K562 (cell line): ENCODE results near the gene PPP1R14C. TPM values are rescaled to one million over a fixed set of nuclear protein-coding genes. Genes with fewer than 3 reads are reported as not detected.

Source experiments
- BCL6 ChIP-seq: fragments of 250-450 bp; sonication (Bioruptor Pico); IDR thresholded peaks from 2 replicates; pipeline ENCODE4 v1.4.0; 2020
- CBX5 ChIP-seq: IDR thresholded peaks from 2 replicates; pipeline ENCODE4 v1.6.1; 2014; ENCODE audit warnings: low read depth, borderline replicate concordance
- COPS2 ChIP-seq: fragments of 450-650 bp; conservative IDR thresholded peaks from 2 replicates; pipeline ENCODE4 v1.6.1; 2016; ENCODE audit warnings: mild to moderate bottlenecking, moderate library complexity
- GATAD2B ChIP-seq: fragments of 450-650 bp; IDR thresholded peaks from 2 replicates; pipeline ENCODE4 v1.6.1; 2017; ENCODE audit warnings: mild to moderate bottlenecking, borderline replicate concordance
- JUN ChIP-seq, 2 experiments: sonication (generic) in 1 of 2; formaldehyde crosslinking in 1 of 2; IDR thresholded peaks; 2 replicates each; pipeline versions ENCODE4 v1.6.1 to v1.8.0; 2012 to 2022; ENCODE audit warnings: borderline replicate concordance in 2 of 2, mild to moderate bottlenecking in 2 of 2, improper control_type of control experiment in 1 of 2, low read depth in 1 of 2, low read length in 1 of 2, missing genetic modification reagents in 1 of 2
- L3MBTL2 ChIP-seq: fragments of 450-650 bp; IDR thresholded peaks from 2 replicates; pipeline ENCODE4 v1.6.1; 2016; ENCODE audit warnings: mild to moderate bottlenecking, moderate library complexity
- MAX ChIP-seq: sonication (generic); formaldehyde crosslinking; IDR thresholded peaks from 2 replicates; pipeline ENCODE4 v1.9.0; 2022; ENCODE audit warnings: mild to moderate bottlenecking, missing genetic modification reagents
- MCM2 ChIP-seq: fragments of 450-650 bp; IDR thresholded peaks from 2 replicates; pipeline ENCODE4 v1.6.1; 2017; ENCODE audit warnings: low read depth, mild to moderate bottlenecking
- MTA3 ChIP-seq: fragments of 450-650 bp; formaldehyde crosslinking; IDR thresholded peaks from 2 replicates; pipeline ENCODE4 v1.6.1; 2017; ENCODE audit warnings: mild to moderate bottlenecking, borderline replicate concordance
- POLR2B ChIP-seq: fragments of 450-650 bp; IDR thresholded peaks from 2 replicates; pipeline ENCODE4 v1.6.1; 2018; ENCODE audit warnings: low read depth; ENCODE audit not compliant: partially characterized antibody
- SMARCB1 ChIP-seq: IDR thresholded peaks from 2 replicates; pipeline ENCODE4 v1.6.1; 2011; ENCODE audit warnings: improper control_type of control experiment, low read depth; ENCODE audit not compliant: insufficient read length
- SRSF9 ChIP-seq: fragments of 200-400 bp; formaldehyde crosslinking; IDR thresholded peaks from 2 replicates; pipeline ENCODE4 v1.6.1; 2017; ENCODE audit warnings: low read depth, low read length, borderline replicate concordance
- STAT5B ChIP-seq: fragments of 250-450 bp; sonication (Bioruptor Pico); IDR thresholded peaks from 2 replicates; pipeline ENCODE4 v1.8.0; 2021; ENCODE audit warnings: mild to moderate bottlenecking, inconsistent platforms
- TCF15 ChIP-seq: fragments of 250-450 bp; sonication (Bioruptor Pico); IDR thresholded peaks from 2 replicates; pipeline ENCODE4 v1.8.0; 2022; ENCODE audit warnings: moderate library complexity, mild to moderate bottlenecking, inconsistent platforms
- ZNF23 ChIP-seq: fragments of 250-450 bp; sonication (Bioruptor Pico); IDR thresholded peaks from 2 replicates; pipeline ENCODE4 v1.4.0; 2020; ENCODE audit warnings: mild to moderate bottlenecking
- ZNF41 ChIP-seq: fragments of 250-450 bp; sonication (Bioruptor Pico); conservative IDR thresholded peaks from 2 replicates; pipeline ENCODE4 v1.4.0; 2020; ENCODE audit warnings: mild to moderate bottlenecking
- polyA plus RNA-seq, 8 experiments: library from polyadenylated mRNA; depleted of rRNA in 4 of 8; stranded (reverse) in 5 of 8; unstranded in 3 of 8; fragments of >200 nt; fragmentation: Nextera tagmentation in 2 of 8; fragmentation: Illumina TruSeq in 1 of 8; extraction: Ambion mirVana in 2 of 8; extraction: Trizol in 1 of 8; gene quantifications; 2 replicates each; pipeline versions ENCODE4 v1.2.1 to v1.2.3, GENCODE V29; 2011 to 2014; ENCODE audit warnings: inconsistent platforms in 1 of 8, missing spikeins in 1 of 8
- total RNA-seq, 7 experiments: library from RNA; depleted of rRNA in 6 of 7; stranded (reverse); fragments of >200 nt in 6 of 7; fragmentation: Illumina TruSeq in 2 of 7; extraction: Trizol in 2 of 7; gene quantifications; 2 replicates each; pipeline versions ENCODE4 v1.2.1 to v1.2.3, GENCODE V29; 2011 to 2021; ENCODE audit warnings: low replicate concordance in 1 of 7
- TF ChIP-seq, protein P1 (sequence below): fragments of 250-450 bp; sonication (Bioruptor Pico); IDR thresholded peaks from 2 replicates; pipeline ENCODE4 v1.8.0; 2021; ENCODE audit warnings: mild to moderate bottlenecking, moderate library complexity
- TF ChIP-seq, protein P2 (sequence below): fragments of 450-650 bp; formaldehyde crosslinking; IDR thresholded peaks from 2 replicates; pipeline ENCODE4 v1.4.0; 2022; ENCODE audit warnings: mild to moderate bottlenecking, moderate library complexity
- TF ChIP-seq, protein P3 (sequence below): fragments of 250-450 bp; sonication (Bioruptor Pico); IDR thresholded peaks from 2 replicates; pipeline ENCODE4 v1.8.0; 2022; ENCODE audit warnings: inconsistent platforms, mild to moderate bottlenecking, moderate library complexity, borderline replicate concordance

PPP1R14C gene
- total and polyA plus RNA-seq, 9 of the 15 experiments (the other 6 are each of a cell fraction or from before 2014, with no cell fraction given): 4.5 to 16.6 (median 11.9) TPM

GRCh38 chr6:150293423-150294173 lies 150.8 kb downstream of the PPP1R14C start (continued):
- TF ChIP-seq, protein P1, sequence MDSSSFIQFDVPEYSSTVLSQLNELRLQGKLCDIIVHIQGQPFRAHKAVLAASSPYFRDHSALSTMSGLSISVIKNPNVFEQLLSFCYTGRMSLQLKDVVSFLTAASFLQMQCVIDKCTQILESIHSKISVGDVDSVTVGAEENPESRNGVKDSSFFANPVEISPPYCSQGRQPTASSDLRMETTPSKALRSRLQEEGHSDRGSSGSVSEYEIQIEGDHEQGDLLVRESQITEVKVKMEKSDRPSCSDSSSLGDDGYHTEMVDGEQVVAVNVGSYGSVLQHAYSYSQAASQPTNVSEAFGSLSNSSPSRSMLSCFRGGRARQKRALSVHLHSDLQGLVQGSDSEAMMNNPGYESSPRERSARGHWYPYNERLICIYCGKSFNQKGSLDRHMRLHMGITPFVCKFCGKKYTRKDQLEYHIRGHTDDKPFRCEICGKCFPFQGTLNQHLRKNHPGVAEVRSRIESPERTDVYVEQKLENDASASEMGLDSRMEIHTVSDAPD (CRISPR knock-in tag): no peak
- TF ChIP-seq MAX: no peak
- TF ChIP-seq MTA3: peak; percentile 48; the same call in 1 of the 2 replicates
- TF ChIP-seq ZNF23 (CRISPR knock-in tag): no peak
- TF ChIP-seq GATAD2B: peak; percentile 57; the same call in 1 of the 2 replicates
- no peak for TF ChIP-seq TCF15 (CRISPR knock-in tag)
- no peak for TF ChIP-seq BCL6 (CRISPR knock-in tag)
- TF ChIP-seq, protein P2, sequence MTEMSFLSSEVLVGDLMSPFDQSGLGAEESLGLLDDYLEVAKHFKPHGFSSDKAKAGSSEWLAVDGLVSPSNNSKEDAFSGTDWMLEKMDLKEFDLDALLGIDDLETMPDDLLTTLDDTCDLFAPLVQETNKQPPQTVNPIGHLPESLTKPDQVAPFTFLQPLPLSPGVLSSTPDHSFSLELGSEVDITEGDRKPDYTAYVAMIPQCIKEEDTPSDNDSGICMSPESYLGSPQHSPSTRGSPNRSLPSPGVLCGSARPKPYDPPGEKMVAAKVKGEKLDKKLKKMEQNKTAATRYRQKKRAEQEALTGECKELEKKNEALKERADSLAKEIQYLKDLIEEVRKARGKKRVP (CRISPR knock-in tag): peak; percentile 28; the same call in 1 of the 2 replicates
- TF ChIP-seq JUN (IDR thresholded peaks at IDR 0.05; ENCODE audit: borderline replicate concordance, low read depth, low read length): peak; percentile 87; the same call in 1 of the 2 replicates
- no peak for TF ChIP-seq JUN (CRISPR knock-in tag; IDR thresholded peaks at IDR 0.05; ENCODE audit: borderline replicate concordance)
- TF ChIP-seq, protein P3, sequence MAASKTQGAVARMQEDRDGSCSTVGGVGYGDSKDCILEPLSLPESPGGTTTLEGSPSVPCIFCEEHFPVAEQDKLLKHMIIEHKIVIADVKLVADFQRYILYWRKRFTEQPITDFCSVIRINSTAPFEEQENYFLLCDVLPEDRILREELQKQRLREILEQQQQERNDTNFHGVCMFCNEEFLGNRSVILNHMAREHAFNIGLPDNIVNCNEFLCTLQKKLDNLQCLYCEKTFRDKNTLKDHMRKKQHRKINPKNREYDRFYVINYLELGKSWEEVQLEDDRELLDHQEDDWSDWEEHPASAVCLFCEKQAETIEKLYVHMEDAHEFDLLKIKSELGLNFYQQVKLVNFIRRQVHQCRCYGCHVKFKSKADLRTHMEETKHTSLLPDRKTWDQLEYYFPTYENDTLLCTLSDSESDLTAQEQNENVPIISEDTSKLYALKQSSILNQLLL (CRISPR knock-in tag): no peak
- TF ChIP-seq STAT5B (CRISPR knock-in tag): no peak
- TF ChIP-seq COPS2: no peak
- no peak for TF ChIP-seq MCM2
- TF ChIP-seq SMARCB1: no peak
- 0 out of 2 replicates have a peak, but pooled peaks have one; percentile 59 for TF ChIP-seq CBX5
- TF ChIP-seq ZNF41 (CRISPR knock-in tag): no peak
- peak; percentile 86 for TF ChIP-seq L3MBTL2
- TF ChIP-seq SRSF9: no peak
- TF ChIP-seq POLR2B: no peak
